ENCODE measurements around the gene THAP7. TPM values are rescaled to one million over a fixed set of nuclear protein-coding genes. Genes with fewer than 3 reads are reported as not detected.

THAP7 gene
- total RNA-seq, 1 donor from 2014 or later: 12.2 TPM

- no peak for FAIRE-seq
- Mint-ChIP-seq H3K9me3 (ENCODE audit: unreplicated experiment) (no peaks in the 10 kb centered on the region), H3K4me3 (ENCODE audit: unreplicated experiment) (no peak overlapping the region)
Measured at GRCh38 chr22:21029486-21030025, 27.6 kb upstream of the THAP7 start.

GRCh38 chr22:21028277-21029251 is 26.6 kb upstream of the THAP7 start:
- no peaks in the 10 kb centered on the region for H3K9me3 Mint-ChIP-seq (ENCODE audit: unreplicated experiment)
- Histone ChIP-seq H3K27ac (ENCODE audit: low read depth, low read length) (no peak overlapping the region), H3K27me3 (ENCODE audit: insufficient read depth, low read length) (peaks cover 15% of the 10 kb centered on the region), H2AFZ (ENCODE audit: low read depth, low read length) (no peak overlapping the region), H3K79me2 (ENCODE audit: insufficient read depth, low read length) (no peaks in the 10 kb centered on the region), H3K4me2 (ENCODE audit: low read length) (no peak overlapping the region), H4K20me1 (ENCODE audit: insufficient read depth, low read length) (no peaks in the 10 kb centered on the region), H3K9ac (ENCODE audit: low read length) (no peak overlapping the region), H3K9me3 (ENCODE audit: insufficient read depth, low read depth, low read length) (no peaks in the 10 kb centered on the region), H3K4me3 (ENCODE audit: insufficient read depth, low read depth, low read length) (no peak overlapping the region), H3K36me3 (ENCODE audit: insufficient read depth, low read length) (no peaks in the 10 kb centered on the region), H3K4me1 (ENCODE audit: insufficient read depth, low read length) (peaks cover 7% of the 10 kb centered on the region)
- FAIRE-seq: no peak
- DNase-seq (ENCODE audit: low read depth): no peak
- no peaks in the 10 kb centered on the region for H3K36me3 Mint-ChIP-seq (ENCODE audit: low read depth, unreplicated experiment)
- TF ChIP-seq CTCF (IDR thresholded peaks at IDR 0.05; ENCODE audit: insufficient read depth, low read depth, low read length) (no peak), EZH2 (IDR thresholded peaks at IDR 0.05; ENCODE audit: insufficient read depth, low read length) (no peak)
- H3K4me1 Mint-ChIP-seq (ENCODE audit: low read depth, unreplicated experiment): peaks cover 6% of the 10 kb centered on the region
- H3K27me3 Mint-ChIP-seq (ENCODE audit: low read depth, unreplicated experiment): peaks cover 36% of the 10 kb centered on the region
- no peak overlapping the region for H3K4me3 Mint-ChIP-seq (ENCODE audit: unreplicated experiment)
- peak overlapping the region; percentile 34 for H3K27ac Mint-ChIP-seq (ENCODE audit: unreplicated experiment)

More at GRCh38 chr22:21029486-21030025, 27.6 kb upstream of the THAP7 start:
- H3K36me3 ChIP-seq (ENCODE audit: insufficient read depth, low read length): no peaks in the 10 kb centered on the region
- no peaks in the 10 kb centered on the region for H3K79me2 ChIP-seq (ENCODE audit: insufficient read depth, low read length)
- H2AFZ ChIP-seq (ENCODE audit: low read depth, low read length): no peak overlapping the region
- H3K4me2 ChIP-seq (ENCODE audit: low read length): no peak overlapping the region
- peaks cover 15% of the 10 kb centered on the region for H3K27me3 ChIP-seq (ENCODE audit: insufficient read depth, low read length)
- Mint-ChIP-seq H3K27me3 (ENCODE audit: low read depth, unreplicated experiment) (peaks cover 39% of the 10 kb centered on the region), H3K36me3 (ENCODE audit: low read depth, unreplicated experiment) (no peaks in the 10 kb centered on the region), H3K27ac (ENCODE audit: unreplicated experiment) (peak overlapping the region; percentile 34), H3K4me1 (ENCODE audit: low read depth, unreplicated experiment) (peaks cover 6% of the 10 kb centered on the region)
- H3K27ac ChIP-seq (ENCODE audit: low read depth, low read length): no peak overlapping the region
- peaks cover 7% of the 10 kb centered on the region for H3K4me1 ChIP-seq (ENCODE audit: insufficient read depth, low read length)
- no peak overlapping the region for H3K9ac ChIP-seq (ENCODE audit: low read length)
- H3K9me3 ChIP-seq (ENCODE audit: insufficient read depth, low read depth, low read length): no peaks in the 10 kb centered on the region
- no peak for TF ChIP-seq CTCF (IDR thresholded peaks at IDR 0.05; ENCODE audit: insufficient read depth, low read depth, low read length)
- TF ChIP-seq EZH2 (IDR thresholded peaks at IDR 0.05; ENCODE audit: insufficient read depth, low read length): no peak
- no peaks in the 10 kb centered on the region for H4K20me1 ChIP-seq (ENCODE audit: insufficient read depth, low read length)
- H3K4me3 ChIP-seq (ENCODE audit: insufficient read depth, low read depth, low read length): no peak overlapping the region
- no peak for DNase-seq (ENCODE audit: low read depth)
